Stimulated activated CD8-positive, alpha-beta memory T cell treated with anti-CD3 and anti-CD28 coated beads, Interleukin-7, amount 100 ng/mL, for 24 hours (primary cell): ENCODE measurements around the gene ZNF366.

Source experiments
- DNase-seq: peaks from one replicate; pipeline ENCODE4 v3.0.0-alpha.2; 2020; ENCODE audit warnings: low read depth

ZNF366 gene

GRCh38 chr5:72507231-72507906 is at the start of gene ZNF366:
ZNF366 (minus strand) TSS chr5:72507410; CDS start chr5:72461496, 45,914 bp downstream.
- no peak for DNase-seq

DNA sequence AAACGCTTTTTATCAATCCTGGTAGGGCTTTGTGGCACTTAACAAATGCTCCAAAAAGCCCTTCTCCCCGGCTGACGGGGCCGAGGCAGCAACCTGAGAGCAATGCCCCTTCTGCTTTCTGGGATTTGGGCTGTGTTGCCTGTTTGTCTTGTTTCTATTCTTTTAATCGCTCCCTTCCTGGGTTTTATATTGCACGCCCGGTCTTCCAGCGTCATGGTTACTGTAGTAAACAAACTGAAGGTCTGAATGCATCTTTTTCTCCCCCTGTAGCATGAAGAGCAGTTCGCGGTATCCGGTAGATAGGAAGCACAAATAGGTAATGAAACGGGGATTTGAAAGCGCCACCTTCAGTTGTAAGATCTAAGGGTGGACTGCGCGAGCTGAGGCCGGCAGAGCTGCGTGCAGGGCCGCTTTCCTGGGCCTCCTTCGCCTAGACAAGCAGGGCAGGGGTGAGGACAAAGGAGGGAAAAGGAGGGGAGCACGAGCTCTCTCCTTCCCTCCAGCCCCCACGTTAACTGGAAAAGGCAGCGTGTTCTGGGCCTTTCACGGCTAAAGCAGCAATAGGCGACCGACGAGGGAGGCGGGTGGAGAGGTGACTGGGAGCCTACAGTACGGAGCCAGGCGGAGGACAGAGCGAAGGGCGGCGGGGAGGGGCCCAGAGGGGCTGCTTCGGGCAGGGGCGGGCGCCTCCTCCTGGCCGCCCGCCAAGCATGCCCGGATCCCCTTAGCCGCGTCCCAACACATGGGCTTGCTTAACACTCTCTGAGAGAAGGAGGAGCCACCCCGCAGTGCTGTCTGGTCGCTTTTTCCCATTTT is 49.3 kb upstream of the ZNF366 start:
- peak; percentile 4 for DNase-seq

DNA sequence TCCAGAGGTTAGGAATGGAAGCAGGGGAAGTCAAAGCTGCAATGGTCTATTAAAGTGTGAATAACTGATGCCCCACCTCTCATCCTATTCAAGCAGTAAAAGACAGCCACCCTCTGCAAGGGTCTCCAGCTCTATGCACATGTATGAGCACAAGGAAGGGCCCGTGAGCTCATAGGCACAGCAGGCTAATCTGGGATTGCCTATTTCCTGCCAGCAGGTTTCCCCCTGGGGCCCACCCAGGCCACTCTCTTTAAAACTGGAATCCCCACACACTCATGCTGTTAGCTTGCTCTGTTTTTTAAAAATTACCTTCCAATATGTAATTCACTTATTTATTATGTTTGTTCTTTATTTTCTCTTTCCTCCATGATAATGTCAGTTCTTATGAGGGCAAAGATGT is 48.7 kb upstream of the ZNF366 start:
- DNase-seq, result no peak

DNA sequence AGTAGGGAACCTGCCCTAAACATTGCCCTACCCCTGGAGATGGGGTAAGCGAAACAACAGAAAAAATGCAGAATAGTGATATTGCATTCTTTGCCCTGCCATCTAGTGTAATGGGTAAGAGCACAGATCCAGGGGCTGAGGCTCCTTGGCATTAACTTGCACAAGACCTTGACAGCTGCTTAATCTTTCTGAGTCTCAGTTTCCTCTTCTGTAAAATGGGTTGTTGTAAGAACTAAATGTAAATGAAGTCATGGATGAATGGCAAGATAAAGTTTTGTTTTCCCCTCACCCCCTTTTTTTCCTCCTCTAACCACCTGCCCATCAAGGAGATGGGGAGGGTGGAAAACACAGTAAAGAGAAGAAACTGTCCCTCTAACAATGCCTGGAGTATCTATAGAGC is 47.7 kb upstream of the ZNF366 start:
- DNase-seq, result no peak

DNA sequence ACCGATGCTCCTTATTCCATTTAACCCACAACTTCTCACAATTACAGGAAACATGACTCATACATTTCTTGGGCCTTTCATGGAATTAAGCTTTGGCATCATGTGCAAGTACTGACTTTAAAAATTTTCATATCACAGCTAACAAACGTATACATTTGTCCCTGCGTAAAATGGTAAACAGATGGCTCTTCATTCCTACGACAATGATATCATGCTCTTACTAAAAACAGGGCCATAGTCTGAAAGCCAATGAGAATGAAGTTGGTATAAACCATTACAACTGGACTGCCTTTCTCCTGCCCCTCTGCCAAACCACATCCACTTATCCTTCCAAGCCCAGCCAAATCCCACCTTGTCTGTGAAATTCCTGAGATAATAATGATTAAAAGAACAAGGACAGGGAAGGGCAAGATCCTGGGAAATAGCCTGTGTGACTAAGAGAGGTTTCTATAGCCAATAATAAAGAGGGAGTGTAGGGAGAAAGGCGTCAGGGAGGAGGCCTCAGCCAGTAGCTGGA is 44.9 kb upstream of the ZNF366 start:
- DNase-seq, result no peak

GRCh38 chr5:72550595-72550994 is 43.4 kb upstream of the ZNF366 start:
- no peak for DNase-seq

GRCh38 chr5:72543811-72544210 is 36.6 kb upstream of the ZNF366 start:
- no peak for DNase-seq

DNA sequence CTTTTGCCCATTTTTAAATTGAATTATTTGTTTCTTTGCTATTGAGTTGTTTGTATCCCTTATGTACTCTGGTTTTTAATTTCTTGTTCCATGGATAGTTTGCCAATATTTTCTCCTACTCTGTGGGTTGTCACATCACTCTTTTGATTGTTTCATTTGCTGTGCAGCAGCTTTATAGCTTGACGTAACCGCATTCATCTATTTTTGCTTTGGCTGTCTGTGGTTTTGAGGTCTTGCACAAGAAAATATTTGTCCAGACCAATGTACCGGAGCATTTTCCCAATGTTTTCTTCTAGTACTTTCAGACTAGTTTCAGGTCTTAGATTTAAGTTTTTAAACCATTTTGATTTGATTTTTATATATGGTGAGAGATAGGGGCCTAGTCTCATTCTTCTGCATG is 36.2 kb upstream of the ZNF366 start:
- DNase-seq, result no peak

DNA sequence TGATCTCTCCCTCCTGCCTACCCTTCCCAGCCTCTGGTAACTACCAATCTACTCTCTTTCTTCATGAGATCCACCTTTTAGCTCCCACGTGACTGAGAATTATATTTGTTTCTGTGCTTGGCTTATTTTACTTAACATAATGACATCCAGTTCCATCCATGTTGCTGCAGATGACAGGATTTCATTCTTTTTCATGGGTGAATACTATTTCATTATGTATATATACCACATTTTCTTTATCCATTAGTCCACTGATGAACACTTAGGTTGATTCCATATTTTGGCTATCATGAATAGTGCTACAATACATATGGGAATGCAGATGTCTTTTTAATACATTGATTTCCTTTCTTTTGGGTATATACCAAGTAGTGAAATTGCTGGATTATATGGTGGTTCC is 35.5 kb upstream of the ZNF366 start:
- no peak for DNase-seq

DNA sequence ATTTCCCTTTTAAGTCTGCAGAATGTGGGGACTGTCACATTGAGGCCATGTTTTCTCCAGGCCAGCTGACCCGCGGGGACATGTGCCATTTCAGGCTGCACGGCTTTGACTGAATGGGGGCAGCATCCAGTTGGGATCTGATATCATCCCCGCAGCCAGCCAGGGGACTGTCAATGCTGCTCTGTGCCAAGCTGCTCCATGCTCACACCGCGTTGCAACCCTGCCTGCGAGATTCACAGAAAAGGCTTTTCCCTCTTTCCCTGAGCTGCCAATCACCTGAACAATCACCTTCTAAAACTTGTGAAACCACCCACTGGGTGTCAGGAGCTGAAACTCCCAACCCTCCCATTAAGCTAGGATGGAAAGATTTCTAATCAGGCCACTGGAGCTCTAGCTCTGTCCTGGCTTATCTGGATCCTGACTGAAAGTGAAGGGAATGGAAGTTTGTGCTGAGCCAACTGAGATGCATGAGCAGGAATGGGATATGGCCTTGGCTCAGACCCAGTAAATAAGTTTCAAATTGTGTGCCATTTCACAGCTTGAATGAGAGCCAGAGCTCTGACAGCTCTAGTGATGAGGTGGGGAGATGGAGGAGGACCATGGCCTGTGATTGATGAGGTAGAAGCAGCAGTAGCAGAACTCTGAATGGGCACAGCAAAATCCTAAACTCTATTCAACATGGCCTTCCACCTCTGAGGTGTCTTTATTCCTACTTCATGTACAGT is 34.5 kb upstream of the ZNF366 start:
- no peak for DNase-seq

GRCh38 chr5:72540759-72541438 is 33.7 kb upstream of the ZNF366 start:
- no peak for DNase-seq

DNA sequence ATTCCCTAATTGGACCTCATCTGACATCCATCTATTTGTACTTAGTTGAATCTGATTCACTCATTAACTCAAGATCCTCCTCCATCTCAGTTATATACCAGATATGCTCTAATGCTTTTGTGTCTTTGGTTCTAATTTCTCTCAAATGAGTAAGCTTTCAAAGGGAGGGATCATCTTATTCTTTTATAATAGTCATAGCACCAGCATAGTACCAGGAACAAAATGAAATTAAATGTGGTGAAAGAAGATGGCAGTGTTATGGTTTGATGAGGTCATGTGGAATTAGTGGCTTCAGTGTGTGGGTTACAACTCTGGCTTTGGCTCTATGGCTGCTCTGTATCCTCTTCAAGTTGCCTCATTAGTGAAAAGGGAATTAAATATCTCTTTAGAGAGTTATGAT is 32.5 kb upstream of the ZNF366 start:
- DNase-seq, result no peak

DNA sequence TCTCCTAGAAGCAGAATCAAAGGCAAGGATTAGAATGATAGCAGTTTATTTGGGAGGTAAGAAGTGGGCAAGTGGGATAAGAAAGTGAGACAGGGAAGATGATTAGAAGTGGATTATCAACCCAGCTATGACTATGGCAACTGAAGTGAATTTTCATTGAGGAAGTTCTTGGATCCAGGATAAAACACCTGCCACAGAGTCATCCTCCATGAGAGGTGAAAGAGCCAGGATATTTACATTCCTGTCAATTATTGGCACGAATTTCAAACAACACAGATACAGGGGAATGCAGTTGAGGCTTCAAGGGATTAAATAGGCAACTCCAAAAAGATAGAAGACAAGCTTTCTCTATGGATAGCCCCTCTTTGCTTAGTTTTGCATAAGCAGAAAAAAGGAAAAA is 31.8 kb upstream of the ZNF366 start:
- no peak for DNase-seq

GRCh38 chr5:72537166-72537565 is 30.0 kb upstream of the ZNF366 start:
- DNase-seq, result no peak

GRCh38 chr5:72531496-72532190 is 24.4 kb upstream of the ZNF366 start:
- no peak for DNase-seq

DNA sequence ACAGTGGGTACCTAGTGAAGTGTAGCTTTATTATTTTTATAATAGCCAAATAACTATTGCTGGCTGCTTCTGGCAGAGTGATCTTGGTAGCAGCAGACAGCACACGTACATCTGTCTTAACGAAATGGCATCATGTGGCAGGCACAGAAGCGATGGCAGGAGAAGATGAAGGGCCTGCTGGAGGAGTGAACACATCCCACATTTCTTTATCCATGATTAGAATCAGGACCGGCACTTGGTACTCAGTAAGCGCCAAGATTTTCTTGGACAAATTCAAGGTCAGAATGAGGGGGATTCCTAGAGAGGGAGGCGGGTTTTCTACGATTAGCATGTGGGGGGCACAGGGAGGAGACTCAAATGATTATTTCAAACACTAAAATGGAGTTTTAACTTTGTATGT is 23.0 kb upstream of the ZNF366 start:
- no peak for DNase-seq

DNA sequence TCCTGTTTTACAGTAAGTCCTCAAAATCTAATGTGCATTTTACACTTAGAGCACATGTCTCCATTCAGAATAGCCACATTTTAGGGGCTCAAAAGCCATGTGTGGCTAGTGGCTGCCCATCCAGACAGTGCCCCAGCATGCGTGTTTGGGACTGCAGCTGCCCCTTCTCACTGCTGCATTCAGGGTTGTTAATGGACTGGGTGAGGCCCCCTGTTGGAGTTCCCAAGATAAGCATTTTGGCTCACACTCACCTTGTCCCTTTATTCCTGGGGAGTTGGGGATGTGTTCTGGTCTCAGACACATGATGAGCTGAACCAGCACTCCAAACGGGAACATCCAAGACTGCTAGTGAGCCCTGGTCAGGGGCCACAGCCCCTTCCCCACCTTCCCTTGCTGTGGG is 22.2 kb upstream of the ZNF366 start:
- no peak for DNase-seq

GRCh38 chr5:72525816-72526215 is 18.6 kb upstream of the ZNF366 start:
- no peak for DNase-seq

DNA sequence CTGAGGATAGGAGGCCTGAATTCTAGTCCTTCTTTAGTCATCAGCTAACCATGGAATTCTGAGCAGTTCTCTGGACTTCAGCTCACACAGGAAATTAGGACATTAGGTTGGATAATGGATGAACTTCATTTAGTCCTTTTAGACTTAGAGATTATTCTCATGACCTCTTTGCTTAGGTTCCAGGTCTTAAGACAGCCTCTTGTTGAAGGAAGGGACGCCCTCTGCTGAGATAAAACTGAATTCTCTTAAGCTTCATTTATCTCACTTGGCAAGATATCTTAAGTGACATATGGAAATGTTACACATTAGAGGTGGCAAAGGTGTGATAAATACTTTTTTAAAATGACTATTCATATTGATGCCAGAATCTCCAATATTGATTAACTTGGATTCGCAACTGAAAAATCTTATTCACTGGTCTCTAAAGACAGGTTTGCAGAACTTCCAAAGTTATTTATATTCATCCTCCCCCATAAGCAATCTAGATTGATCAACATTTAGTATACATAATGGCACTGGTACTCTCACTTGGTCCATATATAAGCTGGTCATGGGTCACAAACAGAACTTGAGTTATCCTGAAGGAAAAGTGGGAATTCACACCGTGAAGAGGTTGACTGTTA is 16.9 kb upstream of the ZNF366 start:
- no peak for DNase-seq

- no peak for DNase-seq
Measured at GRCh38 chr5:72522607-72523006, 15.4 kb upstream of the ZNF366 start.

GRCh38 chr5:72519111-72519510 is 11.9 kb upstream of the ZNF366 start:
- no peak for DNase-seq
